Kidney capillary endothelial cell (primary cell): ENCODE data around the gene CFAP92.

Experiments used
- DNase-seq: peaks from one replicate; pipeline ENCODE4 v3.0.0-alpha.2; 2018; ENCODE audit warnings: low spot score

CFAP92 gene

GRCh38 chr3:129004639-129005295 is 10.9 kb upstream of the CFAP92 start:
- DNase-seq: no peak

GRCh38 chr3:129003578-129004112 is 9.8 kb upstream of the CFAP92 start:
- DNase-seq: no peak

GRCh38 chr3:129002573-129003569 is 9.0 kb upstream of the CFAP92 start:
- DNase-seq: no peak

DNA sequence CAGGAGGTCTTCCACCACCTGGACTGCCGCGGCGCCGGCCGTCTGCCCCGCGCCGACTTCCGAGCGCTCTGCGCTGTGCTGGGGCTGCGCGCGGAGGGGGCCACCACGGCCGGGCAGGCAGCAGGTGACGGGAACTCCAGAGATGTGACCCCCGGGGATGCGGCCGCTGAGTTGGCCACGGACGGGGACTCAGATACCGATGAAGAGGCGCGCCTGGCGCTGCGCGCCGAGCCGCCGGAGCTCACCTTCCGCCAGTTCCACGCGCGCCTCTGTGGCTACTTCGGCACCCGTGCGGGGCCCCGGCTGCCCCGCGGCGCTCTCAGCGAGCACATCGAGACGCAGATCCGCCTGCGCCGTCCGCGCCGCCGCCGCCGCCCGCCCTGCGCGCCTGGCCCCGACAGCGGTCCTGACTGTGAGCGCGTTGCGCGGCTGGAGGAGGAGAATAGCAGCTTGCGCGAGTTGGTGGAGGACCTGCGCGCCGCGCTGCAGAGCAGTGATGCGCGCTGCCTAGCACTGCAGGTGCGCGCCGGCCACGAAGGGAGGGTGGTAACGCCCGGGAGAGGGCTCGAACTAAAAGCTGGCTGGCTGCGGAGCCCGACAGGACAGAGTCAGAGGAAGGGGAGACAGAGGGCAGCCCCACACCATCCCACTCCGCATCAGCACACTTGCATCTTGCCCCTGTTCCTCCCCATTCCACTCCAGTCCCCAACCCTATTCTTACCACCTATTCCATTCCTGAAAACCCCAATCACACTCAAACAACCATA is 8.1 kb upstream of the CFAP92 start:
- DNase-seq: peak; percentile 10

DNA sequence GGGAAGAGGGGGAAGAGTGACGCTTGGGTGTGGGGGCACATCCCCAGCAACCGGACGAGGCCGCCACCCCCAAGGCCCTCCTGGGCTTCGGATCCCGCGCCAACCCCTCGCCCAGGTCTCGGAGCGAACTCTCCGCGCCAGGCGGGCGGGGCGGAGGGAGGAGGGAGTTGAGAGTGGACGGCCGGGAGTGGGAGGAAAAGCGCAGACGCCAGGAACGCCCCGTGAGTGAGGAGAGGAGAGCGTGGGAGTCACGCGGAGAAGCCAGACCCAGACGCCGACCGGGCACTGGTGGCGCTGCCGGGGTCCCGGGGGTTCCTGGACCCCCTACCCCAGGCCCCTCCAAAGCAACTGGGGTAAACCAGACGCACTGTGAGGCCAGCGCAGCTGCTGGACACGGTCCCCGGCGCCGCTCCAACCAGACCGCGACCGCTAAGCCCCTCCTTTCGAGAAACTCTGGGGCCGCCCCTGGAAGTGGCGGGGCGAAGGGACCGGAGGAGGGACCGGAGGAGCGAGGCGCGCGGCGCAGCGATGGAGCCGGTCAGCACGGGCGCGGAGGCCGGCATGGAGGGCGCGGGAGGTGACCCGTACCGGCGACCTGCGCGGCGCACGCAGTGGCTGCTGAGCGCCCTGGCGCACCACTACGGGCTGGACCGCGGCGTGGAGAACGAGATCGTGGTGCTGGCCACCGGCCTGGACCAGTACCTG is 7.4 kb upstream of the CFAP92 start, which contains the start of gene EFCC1:
EFCC1 (plus strand) TSS at position 204 of the 705 bp plus-strand sequence; CDS start at position 529, 325 bp downstream.
- peak; percentile 26 for DNase-seq

DNA sequence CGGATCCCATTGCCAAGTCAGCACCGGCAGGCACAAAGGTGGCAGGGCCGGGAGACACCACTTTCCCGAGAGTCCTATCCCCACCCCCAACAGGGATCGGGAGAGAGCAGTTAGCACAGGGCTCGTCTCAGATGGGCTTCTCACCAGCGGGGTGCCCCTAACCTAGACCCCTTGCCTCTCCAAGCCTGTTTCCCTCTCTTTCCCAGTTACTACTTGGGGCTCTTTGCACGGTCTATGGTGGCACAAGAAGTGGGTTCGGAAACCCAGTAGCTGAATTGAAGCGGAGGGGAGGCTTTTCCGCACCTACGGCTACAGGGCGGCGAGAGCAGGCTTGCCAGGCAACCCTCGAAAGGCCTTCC is 6.8 kb upstream of the CFAP92 start:
- DNase-seq: no peak

DNA sequence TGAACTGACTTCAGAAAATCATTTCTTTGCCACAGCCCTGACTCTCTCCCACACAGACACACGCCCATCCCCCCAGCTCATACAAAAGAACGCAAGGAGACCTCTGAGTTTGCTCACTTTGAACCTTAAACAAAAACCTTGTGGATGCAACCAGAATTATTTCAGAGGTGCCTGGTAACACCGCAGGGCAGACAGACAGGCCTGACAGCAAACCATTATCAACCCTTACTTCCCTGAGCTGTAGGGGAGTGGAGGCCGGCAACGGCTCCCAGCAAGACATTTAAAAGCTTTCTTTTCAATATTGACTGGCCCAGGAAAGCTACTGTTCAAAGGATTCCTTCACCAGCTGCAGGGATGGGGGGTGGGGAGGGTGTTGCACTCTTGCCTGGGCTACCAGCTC is 5.2 kb upstream of the CFAP92 start:
- no peak for DNase-seq

- no peak for DNase-seq
Measured at GRCh38 chr3:128998561-128998960, 4.7 kb upstream of the CFAP92 start.

DNA sequence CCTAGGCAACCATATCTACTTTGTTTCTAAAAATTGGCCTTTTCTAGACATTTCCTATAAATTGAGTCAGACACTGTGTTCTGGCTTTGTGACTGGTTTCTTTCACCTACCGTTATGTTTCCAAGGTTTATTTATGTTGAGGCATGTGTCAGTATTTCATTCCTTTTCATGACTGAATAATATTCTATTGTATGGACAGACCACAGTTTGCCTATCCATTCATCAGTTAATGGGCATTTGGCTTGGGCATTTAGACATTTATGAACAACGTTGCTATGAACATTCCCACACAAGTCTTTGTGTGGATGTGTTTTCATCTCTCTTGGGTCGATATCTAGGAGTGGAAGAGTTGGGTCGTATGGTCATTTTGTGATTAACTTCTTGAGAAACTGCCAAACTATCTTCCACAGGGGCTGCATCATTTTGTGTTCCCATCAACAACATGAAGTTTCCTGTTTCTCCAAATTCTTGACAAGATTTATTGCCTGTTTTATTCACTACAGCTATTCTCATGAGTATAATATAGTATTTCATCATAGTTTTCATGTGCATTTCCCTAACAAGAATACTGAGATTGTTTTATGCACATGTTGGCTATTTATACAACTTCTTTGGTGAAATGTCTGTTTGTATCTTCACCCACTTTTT is 3.7 kb upstream of the CFAP92 start:
- DNase-seq: no peak

GRCh38 chr3:128996726-128997125 is 2.9 kb upstream of the CFAP92 start:
- no peak for DNase-seq

DNA sequence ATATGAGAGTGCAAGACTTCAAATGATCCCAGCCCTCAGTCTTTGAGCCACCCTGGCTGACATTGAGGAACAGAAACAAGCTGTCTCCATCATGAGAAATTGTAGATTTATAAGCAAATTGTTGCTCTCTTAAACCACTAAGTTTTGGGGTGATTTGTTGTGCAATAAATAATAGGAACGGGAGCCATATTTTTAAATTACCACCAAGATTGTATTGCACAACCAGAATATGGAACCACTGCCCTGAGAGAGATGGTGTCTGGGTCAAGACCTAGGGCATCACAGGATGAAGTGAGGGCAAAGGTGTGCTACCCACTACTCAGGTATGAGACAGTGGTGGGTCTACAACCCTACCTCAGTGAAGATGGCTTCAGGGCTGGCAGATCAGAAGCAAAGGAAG is 2.3 kb upstream of the CFAP92 start:
- no peak for DNase-seq

DNA sequence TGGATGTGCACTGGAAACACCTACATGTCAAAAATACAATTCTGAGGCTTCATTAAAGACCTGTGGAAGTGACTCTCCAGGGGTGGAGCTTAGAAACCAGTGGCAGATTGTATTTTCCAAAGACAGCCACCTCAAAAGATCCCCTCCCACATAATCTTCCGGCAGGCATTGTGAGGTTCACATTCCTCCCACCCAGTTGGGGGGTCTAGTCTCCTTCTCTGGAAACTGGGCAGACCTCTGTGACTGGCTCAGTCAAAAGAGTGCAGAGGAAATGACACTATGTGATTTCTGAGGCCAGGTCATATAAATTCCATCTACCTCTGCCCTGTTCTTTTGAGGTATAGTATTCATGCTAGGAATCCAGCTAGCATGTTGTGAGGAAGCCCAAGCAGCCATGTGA is 1.9 kb upstream of the CFAP92 start:
- no peak for DNase-seq

GRCh38 chr3:128994581-128995546 is 988 bp upstream of the CFAP92 start:
- no peak for DNase-seq

DNA sequence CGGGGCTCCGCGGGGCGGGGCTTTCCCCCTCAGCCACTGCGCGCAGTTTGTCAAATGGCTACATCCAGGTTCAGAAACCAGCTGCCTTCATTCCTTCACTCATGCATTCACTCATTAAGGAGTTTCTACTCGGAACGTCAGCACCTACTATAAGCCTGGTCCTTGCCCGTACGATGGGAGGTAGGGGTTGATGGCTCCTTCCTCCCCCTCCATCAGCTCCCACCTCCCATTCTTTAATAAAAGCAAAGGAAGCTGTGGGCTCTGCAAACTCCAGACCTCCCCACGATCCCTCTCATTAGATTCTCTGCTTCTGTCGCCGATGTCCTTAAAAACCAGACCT is 267 bp upstream of the CFAP92 start:
- DNase-seq: peak; percentile 44

DNA sequence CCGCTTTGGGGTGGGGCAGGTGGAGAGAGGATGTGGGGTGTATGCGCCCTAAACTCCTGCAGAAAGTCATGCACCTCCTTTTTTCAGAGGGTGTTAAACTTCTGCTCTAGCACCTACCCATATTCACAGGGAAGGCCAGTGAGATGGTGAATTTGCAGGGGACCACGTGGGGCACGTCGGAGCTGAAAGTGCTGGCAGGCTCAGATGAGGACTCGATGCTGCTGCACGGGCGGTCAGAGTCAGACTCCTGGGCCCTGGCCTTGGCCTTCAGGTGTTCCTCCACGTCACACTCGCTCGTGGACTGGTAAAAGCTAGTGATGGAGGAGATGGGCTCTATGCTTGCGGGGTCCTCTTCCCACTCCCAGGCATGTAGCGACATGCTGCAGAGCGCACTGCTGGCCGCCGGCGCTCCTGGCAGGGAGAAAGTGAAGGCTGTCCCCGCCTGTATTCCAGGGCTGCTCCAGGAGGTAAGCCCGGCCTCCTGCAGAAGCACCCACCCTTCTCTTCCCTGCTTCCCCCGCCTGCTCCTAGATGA is 883 bp downstream of the CFAP92 start:
- no peak for DNase-seq

- no peak for DNase-seq
Measured at GRCh38 chr3:128991355-128991895, 2.5 kb downstream of the CFAP92 start.

DNA sequence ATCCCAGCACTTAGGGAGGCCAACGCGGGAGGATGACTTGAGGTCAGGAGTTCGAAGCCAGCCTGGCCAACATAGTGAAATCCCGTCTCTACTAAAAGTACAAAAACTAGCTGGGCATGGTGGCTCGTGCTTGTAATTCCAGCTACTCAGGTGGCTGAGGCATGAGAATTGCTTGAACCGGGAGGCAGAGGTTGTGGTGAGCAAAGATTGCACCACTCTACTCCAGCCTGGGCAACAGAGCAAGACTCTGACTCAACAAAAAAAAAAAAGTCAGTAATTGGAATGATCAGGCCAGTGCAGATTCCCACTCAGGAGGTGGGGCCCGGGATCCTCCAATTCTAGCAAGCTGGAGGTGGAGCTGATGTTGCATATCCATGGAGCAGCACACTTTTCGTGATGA is 5.6 kb downstream of the CFAP92 start:
- DNase-seq: no peak

GRCh38 chr3:128987302-128988100 is 6.4 kb downstream of the CFAP92 start:
- no peak for DNase-seq

DNA sequence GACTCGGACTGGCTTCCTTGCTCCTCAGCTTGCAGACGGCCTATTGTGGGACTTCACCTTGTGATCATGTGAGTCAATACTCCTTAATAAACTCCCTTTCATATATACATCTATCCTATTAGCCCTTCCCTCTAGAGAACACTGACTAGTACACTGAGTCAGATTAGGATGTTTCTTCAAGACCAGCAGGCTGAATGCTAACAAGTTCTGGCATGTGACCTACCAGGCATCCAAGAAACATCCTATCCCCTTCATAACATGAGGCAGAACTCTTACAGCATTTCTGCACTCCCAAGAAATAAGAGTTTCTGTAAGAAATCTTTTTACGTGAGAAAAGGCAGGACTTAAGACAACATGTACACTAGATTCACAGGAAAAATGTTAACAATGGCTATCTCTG is 9.3 kb downstream of the CFAP92 start:
- no peak for DNase-seq
